ENCODE results near the gene CARF.

CARF gene

GRCh38 chr2:203019142-203019541 is 107.1 kb downstream of the CARF start:
- H3K4me3 ChIP-seq (ENCODE audit: control insufficient read depth, low read depth, low read length): no peak overlapping the region
- TF ChIP-seq CTCF (IDR thresholded peaks at IDR 0.05; ENCODE audit: control insufficient read depth, insufficient read depth, low read depth, low read length, missing control alignments): no peak
- no peak for DNase-seq (ENCODE audit: low read depth)

GRCh38 chr2:203021991-203022390 is 109.9 kb downstream of the CARF start:
- DNase-seq (ENCODE audit: low read depth): no peak
- TF ChIP-seq CTCF (IDR thresholded peaks at IDR 0.05; ENCODE audit: control insufficient read depth, insufficient read depth, low read depth, low read length, missing control alignments): no peak
- H3K4me3 ChIP-seq (ENCODE audit: control insufficient read depth, low read depth, low read length): no peak overlapping the region

- no peak for TF ChIP-seq CTCF (IDR thresholded peaks at IDR 0.05; ENCODE audit: control insufficient read depth, insufficient read depth, low read depth, low read length, missing control alignments)
- DNase-seq (ENCODE audit: low read depth): no peak
These were observed 110.7 kb downstream of the CARF start for GRCh38 chr2:203022751-203023150.

GRCh38 chr2:203025592-203025991 is 113.5 kb downstream of the CARF start:
- no peak for TF ChIP-seq CTCF (IDR thresholded peaks at IDR 0.05; ENCODE audit: control insufficient read depth, insufficient read depth, low read depth, low read length, missing control alignments)
- DNase-seq (ENCODE audit: low read depth): no peak
- H3K4me3 ChIP-seq (ENCODE audit: control insufficient read depth, low read depth, low read length): no peak overlapping the region

More at GRCh38 chr2:203022751-203023150, 110.7 kb downstream of the CARF start:
- H3K4me3 ChIP-seq (ENCODE audit: control insufficient read depth, low read depth, low read length): no peak overlapping the region

GRCh38 chr2:203030545-203030944 is 118.5 kb downstream of the CARF start:
- TF ChIP-seq CTCF (IDR thresholded peaks at IDR 0.05; ENCODE audit: control insufficient read depth, insufficient read depth, low read depth, low read length, missing control alignments): no peak
- no peak overlapping the region for H3K4me3 ChIP-seq (ENCODE audit: control insufficient read depth, low read depth, low read length)
- no peak for DNase-seq (ENCODE audit: low read depth)

- no peak for TF ChIP-seq CTCF (IDR thresholded peaks at IDR 0.05; ENCODE audit: control insufficient read depth, insufficient read depth, low read depth, low read length, missing control alignments)
- no peak overlapping the region for H3K4me3 ChIP-seq (ENCODE audit: control insufficient read depth, low read depth, low read length)
- DNase-seq (ENCODE audit: low read depth): no peak
These were observed 118.9 kb downstream of the CARF start for GRCh38 chr2:203030991-203031390.

- no peak for DNase-seq (ENCODE audit: low read depth)
- no peak overlapping the region for H3K4me3 ChIP-seq (ENCODE audit: control insufficient read depth, low read depth, low read length)
- TF ChIP-seq CTCF (IDR thresholded peaks at IDR 0.05; ENCODE audit: control insufficient read depth, insufficient read depth, low read depth, low read length, missing control alignments): no peak
These were observed 121.3 kb downstream of the CARF start for GRCh38 chr2:203033395-203033794.

Data from AG09309 (cell line).